Measurements from ENCODE around the gene ADAMTSL2.

The ADAMTSL2 gene

GRCh38 chr9:133568186-133568585 lies 33.7 kb downstream of the ADAMTSL2 start:
- Histone ChIP-seq H3K36me3 (ENCODE audit: insufficient read depth, low read length) (no peaks in the 10 kb centered on the region), H3K27me3 (ENCODE audit: insufficient read depth, low read length) (peaks cover 19% of the 10 kb centered on the region), H3K4me3 (ENCODE audit: low read length) (no peak overlapping the region), H3K4me1 (ENCODE audit: insufficient read depth, low read length) (peaks cover 8% of the 10 kb centered on the region), H2AFZ (ENCODE audit: low read depth, low read length) (no peak overlapping the region), H3K9me3 (ENCODE audit: low read length) (no peaks in the 10 kb centered on the region)

GRCh38 chr9:133569121-133569785 lies 34.7 kb downstream of the ADAMTSL2 start:
- Histone ChIP-seq H3K4me3 (ENCODE audit: low read length) (no peak overlapping the region), H3K4me1 (ENCODE audit: insufficient read depth, low read length) (peaks cover 6% of the 10 kb centered on the region), H3K36me3 (ENCODE audit: insufficient read depth, low read length) (no peaks in the 10 kb centered on the region), H3K27me3 (ENCODE audit: insufficient read depth, low read length) (peaks cover 21% of the 10 kb centered on the region), H3K9me3 (ENCODE audit: low read length) (no peaks in the 10 kb centered on the region), H2AFZ (ENCODE audit: low read depth, low read length) (no peak overlapping the region)

- no peaks in the 10 kb centered on the region for H3K9me3 ChIP-seq (ENCODE audit: low read length)
- peaks cover 16% of the 10 kb centered on the region for H3K27me3 ChIP-seq (ENCODE audit: insufficient read depth, low read length)
- no peak overlapping the region for H3K4me3 ChIP-seq (ENCODE audit: low read length)
- H3K4me1 ChIP-seq (ENCODE audit: insufficient read depth, low read length), result peaks cover 6% of the 10 kb centered on the region
- no peaks in the 10 kb centered on the region for H3K36me3 ChIP-seq (ENCODE audit: insufficient read depth, low read length)
- H2AFZ ChIP-seq (ENCODE audit: low read depth, low read length), result no peak overlapping the region
Measured at GRCh38 chr9:133569891-133570690, 35.6 kb downstream of the ADAMTSL2 start.

- Histone ChIP-seq H3K27me3 (ENCODE audit: insufficient read depth, low read length) (peaks cover 15% of the 10 kb centered on the region), H3K4me3 (ENCODE audit: low read length) (no peak overlapping the region), H3K9me3 (ENCODE audit: low read length) (no peaks in the 10 kb centered on the region), H2AFZ (ENCODE audit: low read depth, low read length) (no peak overlapping the region), H3K36me3 (ENCODE audit: insufficient read depth, low read length) (no peaks in the 10 kb centered on the region), H3K4me1 (ENCODE audit: insufficient read depth, low read length) (peaks cover 5% of the 10 kb centered on the region)
Measured at GRCh38 chr9:133570691-133571080, 36.2 kb downstream of the ADAMTSL2 start.

GRCh38 chr9:133571391-133571890 lies 36.9 kb downstream of the ADAMTSL2 start:
- Histone ChIP-seq H3K27me3 (ENCODE audit: insufficient read depth, low read length) (peaks cover 13% of the 10 kb centered on the region), H3K4me3 (ENCODE audit: low read length) (no peak overlapping the region), H3K9me3 (ENCODE audit: low read length) (no peaks in the 10 kb centered on the region), H2AFZ (ENCODE audit: low read depth, low read length) (no peak overlapping the region), H3K4me1 (ENCODE audit: insufficient read depth, low read length) (peaks cover 5% of the 10 kb centered on the region), H3K36me3 (ENCODE audit: insufficient read depth, low read length) (no peaks in the 10 kb centered on the region)

GRCh38 chr9:133571896-133572595 lies 37.5 kb downstream of the ADAMTSL2 start:
- Histone ChIP-seq H3K27me3 (ENCODE audit: insufficient read depth, low read length) (peaks cover 16% of the 10 kb centered on the region), H2AFZ (ENCODE audit: low read depth, low read length) (no peak overlapping the region), H3K4me3 (ENCODE audit: low read length) (no peak overlapping the region), H3K4me1 (ENCODE audit: insufficient read depth, low read length) (peaks cover 5% of the 10 kb centered on the region), H3K9me3 (ENCODE audit: low read length) (no peaks in the 10 kb centered on the region), H3K36me3 (ENCODE audit: insufficient read depth, low read length) (no peaks in the 10 kb centered on the region)

GRCh38 chr9:133572821-133573361 lies 38.4 kb downstream of the ADAMTSL2 start:
- Histone ChIP-seq H2AFZ (ENCODE audit: low read depth, low read length) (no peak overlapping the region), H3K4me3 (ENCODE audit: low read length) (no peak overlapping the region), H3K4me1 (ENCODE audit: insufficient read depth, low read length) (peaks cover 5% of the 10 kb centered on the region), H3K9me3 (ENCODE audit: low read length) (no peaks in the 10 kb centered on the region), H3K27me3 (ENCODE audit: insufficient read depth, low read length) (peaks cover 13% of the 10 kb centered on the region), H3K36me3 (ENCODE audit: insufficient read depth, low read length) (no peaks in the 10 kb centered on the region)

GRCh38 chr9:133573791-133574515 lies 39.4 kb downstream of the ADAMTSL2 start:
- H2AFZ ChIP-seq (ENCODE audit: low read depth, low read length), result no peak overlapping the region
- peaks cover 3% of the 10 kb centered on the region for H3K4me1 ChIP-seq (ENCODE audit: insufficient read depth, low read length)
- H3K36me3 ChIP-seq (ENCODE audit: insufficient read depth, low read length), result no peaks in the 10 kb centered on the region
- H3K9me3 ChIP-seq (ENCODE audit: low read length), result no peaks in the 10 kb centered on the region
- no peak overlapping the region for H3K4me3 ChIP-seq (ENCODE audit: low read length)
- peaks cover 13% of the 10 kb centered on the region for H3K27me3 ChIP-seq (ENCODE audit: insufficient read depth, low read length)

GRCh38 chr9:133574771-133575170 lies 40.3 kb downstream of the ADAMTSL2 start:
- H3K9me3 ChIP-seq (ENCODE audit: low read length), result no peaks in the 10 kb centered on the region
- no peaks in the 10 kb centered on the region for H3K4me1 ChIP-seq (ENCODE audit: insufficient read depth, low read length)
- no peak overlapping the region for H2AFZ ChIP-seq (ENCODE audit: low read depth, low read length)
- H3K27me3 ChIP-seq (ENCODE audit: insufficient read depth, low read length), result peaks cover 17% of the 10 kb centered on the region
- H3K36me3 ChIP-seq (ENCODE audit: insufficient read depth, low read length), result no peaks in the 10 kb centered on the region
- H3K4me3 ChIP-seq (ENCODE audit: low read length), result no peak overlapping the region

- H3K4me3 ChIP-seq (ENCODE audit: low read length), result no peak overlapping the region
- no peaks in the 10 kb centered on the region for H3K36me3 ChIP-seq (ENCODE audit: insufficient read depth, low read length)
- no peaks in the 10 kb centered on the region for H3K9me3 ChIP-seq (ENCODE audit: low read length)
- H3K4me1 ChIP-seq (ENCODE audit: insufficient read depth, low read length), result no peaks in the 10 kb centered on the region
- H2AFZ ChIP-seq (ENCODE audit: low read depth, low read length), result no peak overlapping the region
- H3K27me3 ChIP-seq (ENCODE audit: insufficient read depth, low read length), result peaks cover 17% of the 10 kb centered on the region
Measured at GRCh38 chr9:133575186-133576030, 40.9 kb downstream of the ADAMTSL2 start.

- Histone ChIP-seq H3K36me3 (ENCODE audit: insufficient read depth, low read length) (no peaks in the 10 kb centered on the region), H2AFZ (ENCODE audit: low read depth, low read length) (no peak overlapping the region), H3K4me1 (ENCODE audit: insufficient read depth, low read length) (no peaks in the 10 kb centered on the region), H3K27me3 (ENCODE audit: insufficient read depth, low read length) (peaks cover 17% of the 10 kb centered on the region), H3K9me3 (ENCODE audit: low read length) (no peaks in the 10 kb centered on the region), H3K4me3 (ENCODE audit: low read length) (no peak overlapping the region)
Measured at GRCh38 chr9:133576031-133576874, 41.7 kb downstream of the ADAMTSL2 start.
